ENCODE measurements around the gene MICAL2. TPM values are rescaled to one million over a fixed set of nuclear protein-coding genes. Genes with fewer than 3 reads are reported as not detected.

MICAL2 gene
- total RNA-seq, 4 donors from 2014 or later: 24.7 to 53.7 (median 37.0) TPM

GRCh38 chr11:12210200-12210599, 99.8 kb downstream of the MICAL2 start:
- intact Hi-C loops (cut with DNase I; ENCODE audit: low total_unique reads) (no loop called here), in situ Hi-C loops (cut with MboI; ENCODE audit: low sequenced_read_pairs in 4 of 4) (no loop called here)
- peaks cover 0 to 26% of the 10 kb centered on the region in 2 donors for H3K36me3 ChIP-seq
- H3K4me1 ChIP-seq: no peaks in the 10 kb centered on the region
- no peak for ATAC-seq
- DNase-seq: no peak
- TF ChIP-seq POLR2A (IDR thresholded peaks at IDR 0.05) (no peak), CTCF (IDR thresholded peaks at IDR 0.05 in 4 of 5, conservative IDR thresholded peaks at IDR 0.05 in 1 of 5) (no peak)
- no peak overlapping the region for H3K27ac ChIP-seq
- no peak overlapping the region for H3K4me3 ChIP-seq
- H3K9me3 ChIP-seq: no peaks in the 10 kb centered on the region
- no peaks in the 10 kb centered on the region for H3K27me3 ChIP-seq

GRCh38 chr11:12211331-12212065, 101.1 kb downstream of the MICAL2 start:
- Histone ChIP-seq H3K4me1 (no peaks in the 10 kb centered on the region), H3K9me3 (no peaks in the 10 kb centered on the region), H3K4me3 (no peak overlapping the region), H3K27ac (no peak overlapping the region), H3K36me3 (peaks cover 0 to 37% of the 10 kb centered on the region in 2 donors), H3K27me3 (no peaks in the 10 kb centered on the region)
- intact Hi-C loops (cut with DNase I; ENCODE audit: low total_unique reads): no loop called here
- in situ Hi-C loops (cut with MboI; ENCODE audit: low sequenced_read_pairs in 4 of 4): no loop called here
- TF ChIP-seq POLR2A (IDR thresholded peaks at IDR 0.05) (no peak), CTCF (IDR thresholded peaks at IDR 0.05 in 4 of 5, conservative IDR thresholded peaks at IDR 0.05 in 1 of 5) (no peak)
- ATAC-seq (no peak), DNase-seq (no peak)

- Histone ChIP-seq H3K9me3 (no peaks in the 10 kb centered on the region), H3K27ac (no peak overlapping the region), H3K4me3 (no peak overlapping the region), H3K36me3 (peaks cover 0 to 38% of the 10 kb centered on the region in 2 donors), H3K4me1 (no peaks in the 10 kb centered on the region), H3K27me3 (no peaks in the 10 kb centered on the region)
- in situ Hi-C loops (cut with MboI; ENCODE audit: low sequenced_read_pairs in 4 of 4): no loop called here
- no peak for TF ChIP-seq POLR2A (IDR thresholded peaks at IDR 0.05)
- no peak for TF ChIP-seq CTCF (IDR thresholded peaks at IDR 0.05 in 4 of 5, conservative IDR thresholded peaks at IDR 0.05 in 1 of 5)
- no peak for DNase-seq
- no peak for ATAC-seq
- intact Hi-C loops (cut with DNase I; ENCODE audit: low total_unique reads): no loop called here
Observed at GRCh38 chr11:12212174-12212820, 101.9 kb downstream of the MICAL2 start.

- DNase-seq (no peak), ATAC-seq (no peak)
- Histone ChIP-seq H3K36me3 (peaks cover 0 to 38% of the 10 kb centered on the region in 2 donors), H3K4me1 (no peaks in the 10 kb centered on the region), H3K27me3 (no peaks in the 10 kb centered on the region), H3K4me3 (no peak overlapping the region), H3K27ac (no peak overlapping the region), H3K9me3 (no peaks in the 10 kb centered on the region)
- no peak for TF ChIP-seq CTCF (IDR thresholded peaks at IDR 0.05 in 4 of 5, conservative IDR thresholded peaks at IDR 0.05 in 1 of 5)
- TF ChIP-seq POLR2A (IDR thresholded peaks at IDR 0.05): no peak
- in situ Hi-C loops (cut with MboI; ENCODE audit: low sequenced_read_pairs in 4 of 4): no loop called here
- intact Hi-C loops (cut with DNase I; ENCODE audit: low total_unique reads): no loop called here
Observed at GRCh38 chr11:12212821-12213185, 102.4 kb downstream of the MICAL2 start.

All from gastrocnemius medialis (tissue), 4 donors.